Amniotic epithelial cell (primary cell): ENCODE results near the gene RPL3.

Experiments used
- DNase-seq: peaks from one replicate; pipeline ENCODE4 v3.0.0-alpha.2; 2010; ENCODE audit warnings: low read depth

The RPL3 gene

DNA sequence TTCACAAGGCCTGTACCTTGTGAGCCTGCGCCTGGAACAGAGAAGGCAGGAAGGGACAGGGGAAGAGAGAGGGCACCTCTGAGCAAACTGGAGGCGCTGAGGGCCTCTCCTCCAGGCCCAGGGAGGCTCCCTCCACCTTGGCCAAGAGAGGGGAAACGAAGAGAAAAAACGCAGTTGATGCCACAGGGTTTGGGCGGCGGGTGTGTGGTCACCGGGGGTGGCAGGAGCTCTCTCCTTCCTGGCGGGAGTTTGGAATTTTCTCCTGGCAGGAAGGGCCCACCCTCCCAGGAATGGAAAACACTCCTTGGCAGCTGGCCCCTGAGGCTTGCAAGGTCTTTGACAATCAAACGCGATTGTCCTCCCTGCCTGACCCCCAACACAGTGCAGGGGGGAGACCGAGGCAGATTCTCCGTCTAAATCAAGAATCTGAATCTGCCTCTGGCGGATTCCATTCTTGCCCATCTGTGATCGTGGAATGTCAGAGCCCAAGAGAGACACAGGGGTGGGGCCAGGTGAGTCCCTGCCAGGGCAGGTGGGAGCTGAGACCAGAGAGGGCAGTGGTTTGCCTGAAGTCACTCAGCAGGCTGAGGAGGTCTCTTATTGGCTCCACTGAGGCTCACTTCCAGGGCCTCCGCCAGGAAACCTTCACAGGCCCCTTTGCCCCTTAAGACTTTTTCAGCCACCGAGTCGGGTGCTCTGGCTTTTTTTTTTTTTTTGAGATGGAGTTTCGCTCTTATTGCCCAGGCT is 21.0 kb downstream of the RPL3 start:
- DNase-seq: no peak

DNA sequence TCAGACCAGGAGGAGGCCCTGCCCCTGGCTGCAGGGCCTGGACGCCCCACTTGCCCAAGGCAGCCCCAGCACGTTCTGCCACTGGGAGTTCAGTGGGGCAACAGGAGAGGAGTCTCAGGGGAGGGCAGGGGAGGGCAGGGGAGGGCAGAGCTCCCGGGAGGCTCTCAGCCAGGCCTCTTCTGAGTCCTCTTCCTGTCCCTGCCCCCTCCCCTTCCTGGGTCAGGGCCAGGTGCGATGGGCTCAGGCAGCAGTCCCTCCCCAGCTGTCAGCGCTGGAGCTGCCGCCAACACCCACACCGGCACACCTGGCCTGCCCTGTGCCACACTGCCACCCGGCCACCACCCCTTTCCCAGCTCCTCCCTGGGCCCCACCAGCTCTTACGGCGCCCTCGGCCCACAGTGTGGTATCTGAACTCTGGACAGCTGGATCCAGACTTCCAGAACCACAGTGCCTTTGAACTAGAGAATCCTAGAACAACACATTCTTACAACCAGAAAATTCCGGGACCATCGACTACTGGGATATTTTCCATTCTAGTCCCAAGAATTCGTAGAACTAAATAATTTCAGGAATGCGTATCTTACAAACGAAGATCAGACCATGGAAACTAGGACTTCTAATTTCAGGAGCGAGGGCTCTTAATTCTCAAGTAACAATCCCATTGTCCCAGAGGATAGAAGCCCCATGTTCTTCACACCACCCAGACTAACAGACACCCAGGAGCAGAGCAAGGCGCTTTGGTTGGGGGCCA is 21.8 kb downstream of the RPL3 start:
- DNase-seq: no peak

DNA sequence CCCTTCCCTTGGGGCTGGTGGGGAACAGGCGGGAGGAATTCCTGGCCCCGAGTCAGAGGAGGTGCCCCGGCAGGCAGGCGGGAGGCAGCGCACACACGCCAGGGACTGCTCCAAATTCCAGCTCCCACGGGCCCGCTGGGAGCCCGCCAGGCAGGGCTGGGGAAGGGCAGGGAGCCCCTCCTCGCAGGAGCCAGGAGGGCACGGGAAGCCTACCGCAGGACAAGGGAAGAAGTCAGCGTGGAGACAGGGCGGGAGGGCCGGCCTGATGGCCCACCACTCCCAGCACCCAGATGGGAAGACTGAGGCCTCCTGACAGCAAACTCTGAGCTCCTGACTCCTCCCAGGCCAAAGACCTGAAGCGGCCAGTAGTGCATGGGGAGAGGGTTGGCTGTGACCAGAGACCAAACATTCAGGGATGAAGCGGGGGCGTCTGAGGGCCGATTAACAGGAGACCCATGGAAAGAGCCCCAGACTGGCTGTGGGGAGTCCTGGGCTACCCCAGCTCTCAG is 22.4 kb downstream of the RPL3 start:
- no peak for DNase-seq

DNA sequence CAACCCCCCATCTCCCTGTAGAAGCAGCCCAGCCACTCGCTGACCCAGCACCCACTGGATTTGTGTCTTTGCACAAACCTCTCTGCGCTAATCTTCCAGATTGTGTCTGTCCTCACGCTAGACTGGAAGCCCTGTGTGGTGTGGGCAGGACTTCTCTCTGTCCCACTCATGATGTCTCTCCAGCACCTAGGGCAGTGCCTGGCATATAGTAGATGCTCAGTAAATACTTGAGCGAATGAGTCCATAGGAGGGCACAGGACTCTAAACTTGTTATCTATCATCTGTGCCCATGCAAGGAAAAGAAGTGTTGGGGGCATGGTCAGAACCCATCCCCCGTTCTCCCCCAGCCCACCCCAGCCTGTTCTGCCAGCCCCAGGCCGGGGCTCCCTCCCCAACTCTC is 22.9 kb downstream of the RPL3 start:
- DNase-seq: no peak

DNA sequence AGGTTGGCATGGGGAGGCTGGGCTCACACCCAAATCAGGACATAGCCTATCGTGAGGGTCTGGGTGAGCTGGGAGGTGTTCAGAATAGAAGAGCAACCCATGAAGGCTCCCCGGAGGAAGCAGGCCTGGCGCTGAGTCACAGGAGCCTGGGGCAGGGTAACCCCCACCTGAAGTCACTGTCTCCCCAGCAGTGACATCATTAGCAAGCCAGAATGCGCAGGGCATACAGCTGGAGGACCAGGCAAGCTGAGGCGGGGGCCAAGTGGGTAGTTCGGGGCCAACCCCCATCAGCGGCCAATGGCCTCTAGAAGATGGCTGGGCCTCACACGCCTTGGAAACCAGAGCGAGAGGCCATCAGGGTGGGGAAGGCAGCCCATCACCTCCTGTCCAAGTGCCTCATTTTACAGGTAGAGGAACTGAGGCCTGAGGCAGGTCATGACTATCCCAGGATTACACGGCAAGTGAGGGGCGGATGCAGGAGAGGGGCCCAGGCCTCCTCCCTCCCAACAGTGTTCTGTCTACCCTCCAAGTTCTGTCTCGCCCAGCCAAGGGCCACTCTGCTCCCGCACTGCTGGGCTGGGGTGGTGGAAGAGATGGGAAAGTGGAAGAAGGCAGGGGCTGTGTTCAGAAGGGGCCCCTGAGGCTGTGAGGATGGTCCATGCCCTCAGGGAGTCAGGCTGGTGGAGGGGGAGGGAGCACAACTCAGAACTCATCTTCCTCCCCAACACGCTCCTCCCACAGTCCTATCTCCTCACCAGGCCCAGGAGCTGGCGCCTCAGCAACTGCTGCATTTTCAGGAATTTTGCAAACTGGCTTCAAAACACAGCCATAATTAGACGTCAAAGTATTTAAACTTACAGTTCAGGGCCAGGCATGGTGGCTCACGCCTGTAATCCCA is 24.6 kb downstream of the RPL3 start:
- DNase-seq: no peak

DNA sequence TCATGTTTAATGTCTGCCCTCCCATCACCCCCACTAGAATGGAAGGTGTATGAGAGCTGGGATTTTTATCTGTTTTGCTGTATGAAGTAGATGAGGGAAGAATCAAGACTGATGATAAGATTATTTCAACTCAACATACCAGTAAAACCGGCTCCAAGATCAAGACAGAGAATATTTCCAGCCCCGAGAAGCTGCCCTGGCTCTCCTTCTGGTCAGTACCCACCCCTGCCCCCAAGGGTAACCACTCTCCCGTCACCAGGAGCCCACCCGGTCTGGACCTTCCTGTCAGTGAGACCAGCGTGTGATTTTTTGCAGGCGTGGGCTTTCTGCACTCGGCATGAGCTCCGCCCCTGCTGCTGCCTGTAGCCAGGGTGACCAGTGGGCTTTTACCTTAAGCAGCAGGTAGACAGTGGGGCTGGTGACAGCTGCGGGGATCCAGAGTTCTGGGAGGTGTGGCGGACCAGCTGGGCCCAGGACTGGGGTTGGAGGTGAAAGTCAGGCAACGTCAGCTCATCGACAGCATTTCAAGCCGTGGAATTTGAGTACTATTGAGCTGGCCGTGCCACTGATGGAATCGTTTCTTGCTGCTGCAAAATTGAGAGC is 25.6 kb downstream of the RPL3 start:
- no peak for DNase-seq

DNA sequence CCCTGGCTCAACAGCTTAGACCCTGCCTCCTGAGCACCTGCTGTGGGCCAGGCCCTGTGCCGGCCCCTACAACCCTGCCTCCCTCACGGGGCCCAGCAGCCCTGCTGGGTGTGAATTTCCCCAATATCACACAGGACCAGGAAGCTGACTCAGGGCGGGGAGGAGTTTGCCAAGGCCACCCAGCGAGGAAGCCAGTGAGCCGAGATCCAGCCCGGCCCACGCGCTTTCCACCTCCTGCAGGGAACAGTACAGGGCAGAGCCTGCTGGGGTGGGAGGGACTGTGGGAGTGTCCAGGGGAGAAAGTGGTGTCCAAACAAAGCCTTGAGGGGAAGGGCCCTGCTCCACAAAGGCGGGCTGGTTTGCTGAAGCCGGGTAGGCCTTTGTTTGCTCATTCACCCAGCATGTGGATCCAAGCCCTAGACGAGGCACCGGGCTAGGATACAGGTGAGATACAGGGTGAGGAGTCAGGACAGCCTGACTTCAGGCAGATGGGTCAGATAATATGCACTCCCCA is 26.8 kb downstream of the RPL3 start:
- DNase-seq: peak; percentile 96

DNA sequence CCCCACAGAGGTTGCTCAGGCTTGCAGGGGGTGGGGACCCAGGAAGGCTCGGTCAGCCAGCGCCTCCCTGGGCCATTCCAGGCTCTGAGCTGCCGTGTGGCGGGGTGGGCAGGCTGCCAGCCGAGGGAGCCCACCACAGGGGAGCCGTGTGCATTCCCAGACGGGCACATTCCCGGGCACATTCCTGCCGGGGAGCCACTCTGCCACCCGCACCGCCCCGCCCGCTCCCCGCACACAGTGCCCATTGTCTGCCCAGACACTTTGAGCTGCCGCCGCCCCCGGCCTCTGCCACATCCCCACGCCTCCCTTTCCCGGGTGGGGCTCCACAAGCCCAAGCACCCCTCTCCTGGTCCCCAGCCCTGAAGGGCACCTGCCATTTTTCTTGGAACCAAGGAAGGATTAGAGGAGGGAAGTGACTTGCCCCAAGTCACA is 27.4 kb downstream of the RPL3 start:
- no peak for DNase-seq

DNA sequence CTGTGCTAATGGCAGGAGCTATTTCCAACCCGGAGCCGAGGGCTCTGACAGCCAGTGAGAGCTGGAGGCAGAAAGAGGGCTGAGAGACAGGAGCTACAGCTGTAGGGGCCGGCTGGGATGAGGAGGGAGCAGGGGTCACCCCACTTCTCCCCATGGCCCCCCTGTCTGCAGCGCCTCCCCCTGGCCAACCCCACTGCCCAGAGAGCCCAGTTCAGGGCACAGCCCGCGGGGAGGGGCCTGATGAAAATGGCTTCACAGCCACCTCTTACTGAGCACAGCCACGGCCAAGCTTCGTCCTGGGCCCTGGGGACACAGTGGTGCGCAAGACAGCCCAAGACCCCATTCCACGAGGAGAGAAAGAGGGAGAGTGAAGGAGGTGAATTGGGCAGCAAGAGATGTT is 27.9 kb downstream of the RPL3 start:
- no peak for DNase-seq

DNA sequence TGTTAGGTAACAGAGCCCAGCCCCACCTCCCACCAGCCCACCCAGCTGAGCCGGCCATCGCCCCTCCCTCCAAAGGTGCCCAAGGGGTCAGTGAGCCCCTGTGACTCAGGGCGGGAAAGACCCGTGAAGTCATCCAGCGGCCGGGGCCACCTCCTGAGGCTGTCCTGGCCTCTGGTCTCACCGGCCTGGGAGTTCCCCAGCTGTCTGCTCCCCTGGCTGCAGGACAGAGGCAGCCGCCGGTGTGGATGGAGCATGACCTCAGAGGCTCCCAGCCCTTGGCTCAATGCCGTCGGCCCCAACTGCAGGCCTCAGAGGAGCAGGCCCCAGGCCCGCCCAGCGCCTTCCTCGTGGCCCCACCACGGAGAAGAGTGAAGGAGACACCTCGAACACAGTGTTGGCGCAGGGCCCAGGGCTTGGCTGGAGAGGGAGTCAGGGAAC is 28.7 kb downstream of the RPL3 start:
- peak; percentile 55 for DNase-seq

DNA sequence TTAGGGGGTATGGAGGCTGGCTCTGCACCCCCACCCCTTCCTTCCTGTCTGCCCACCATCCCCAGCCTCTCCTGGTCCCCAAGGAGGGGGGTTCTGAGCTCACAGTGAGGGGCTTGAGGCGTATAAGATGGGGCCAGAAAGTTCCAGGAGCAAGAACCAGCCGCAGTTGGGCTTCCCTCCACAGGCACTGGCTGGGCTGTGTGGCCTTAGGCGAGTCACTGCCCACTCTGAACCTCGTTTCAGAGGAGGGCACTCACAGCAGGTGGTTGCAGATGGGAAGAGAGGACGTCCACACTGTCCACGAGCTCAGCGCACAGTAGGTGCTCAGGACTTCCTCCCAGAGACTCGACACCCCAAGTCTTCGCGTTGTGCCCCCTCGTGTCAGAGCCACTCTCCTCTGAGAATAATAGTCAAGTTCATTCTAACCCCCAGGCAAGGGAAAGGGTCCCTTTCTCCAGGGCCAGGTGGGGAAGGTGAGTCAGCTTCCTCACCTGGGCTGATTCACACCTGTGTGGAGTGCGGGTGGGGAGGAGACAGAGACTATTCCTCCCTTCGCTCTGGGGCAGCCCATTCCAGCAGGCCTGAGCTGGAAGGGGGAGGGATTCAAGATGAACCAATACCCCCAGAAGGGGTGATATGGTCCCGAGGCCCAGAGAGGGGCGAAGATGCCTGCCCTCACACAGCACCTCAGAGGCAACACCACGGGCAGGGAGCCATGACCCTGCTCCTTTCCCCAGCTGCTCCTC is 29.3 kb downstream of the RPL3 start:
- no peak for DNase-seq

DNA sequence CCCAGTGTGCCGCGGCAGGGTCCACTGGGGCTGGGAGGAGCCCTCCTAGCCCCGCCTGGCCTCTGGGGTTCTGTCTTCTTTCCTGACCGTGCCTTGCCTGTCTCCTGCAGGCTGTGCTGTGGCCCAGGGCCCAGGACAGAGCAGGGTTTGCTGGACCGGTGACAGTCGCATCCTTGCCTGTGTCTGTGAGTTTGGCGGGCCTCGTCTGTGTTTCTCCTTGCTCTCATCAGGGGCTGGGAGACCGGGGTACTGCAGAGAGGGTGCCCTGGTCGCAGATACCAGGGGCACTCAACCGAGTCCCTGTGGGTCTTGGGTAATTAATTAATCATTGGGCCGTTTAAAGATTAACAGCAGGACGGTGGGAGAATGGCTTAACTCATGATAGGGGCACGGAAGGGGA is 29.9 kb downstream of the RPL3 start:
- no peak for DNase-seq

DNA sequence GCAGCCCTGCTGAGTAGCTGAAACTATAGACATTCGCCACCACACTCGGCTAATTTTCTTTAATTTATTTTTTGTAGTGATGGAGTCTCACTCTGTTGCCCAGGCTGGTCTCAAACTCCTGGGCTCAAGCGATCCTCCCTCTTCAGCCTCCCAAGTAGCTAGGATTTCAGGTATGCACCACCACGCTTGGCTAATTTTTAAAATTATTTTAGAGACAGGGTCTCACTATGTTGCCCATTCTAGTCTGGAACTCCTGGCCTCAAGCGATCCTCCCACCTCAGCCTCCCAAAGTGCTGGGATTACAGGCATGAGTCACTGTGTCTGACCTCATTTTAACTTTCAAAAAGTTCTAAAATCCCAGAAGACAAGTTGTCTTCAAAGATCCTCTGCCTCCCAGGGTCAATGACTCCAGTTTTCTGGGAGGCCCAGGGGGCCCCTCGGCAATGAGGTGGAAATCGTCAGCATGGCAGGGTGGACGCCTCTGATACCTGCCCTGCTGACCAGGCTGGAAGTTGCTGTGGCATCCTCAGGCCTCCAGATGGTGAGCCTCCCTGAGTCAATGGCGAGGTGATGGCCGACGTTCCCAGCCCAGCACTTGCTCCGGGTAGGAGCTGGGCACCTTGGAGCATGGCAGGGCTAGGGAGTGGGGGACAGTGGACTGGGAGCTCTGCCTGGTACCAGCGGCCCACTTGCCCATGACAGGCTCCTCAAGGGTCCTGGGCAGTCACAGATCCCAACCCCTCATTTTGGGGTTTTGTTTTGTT is 31.1 kb downstream of the RPL3 start:
- no peak for DNase-seq

DNA sequence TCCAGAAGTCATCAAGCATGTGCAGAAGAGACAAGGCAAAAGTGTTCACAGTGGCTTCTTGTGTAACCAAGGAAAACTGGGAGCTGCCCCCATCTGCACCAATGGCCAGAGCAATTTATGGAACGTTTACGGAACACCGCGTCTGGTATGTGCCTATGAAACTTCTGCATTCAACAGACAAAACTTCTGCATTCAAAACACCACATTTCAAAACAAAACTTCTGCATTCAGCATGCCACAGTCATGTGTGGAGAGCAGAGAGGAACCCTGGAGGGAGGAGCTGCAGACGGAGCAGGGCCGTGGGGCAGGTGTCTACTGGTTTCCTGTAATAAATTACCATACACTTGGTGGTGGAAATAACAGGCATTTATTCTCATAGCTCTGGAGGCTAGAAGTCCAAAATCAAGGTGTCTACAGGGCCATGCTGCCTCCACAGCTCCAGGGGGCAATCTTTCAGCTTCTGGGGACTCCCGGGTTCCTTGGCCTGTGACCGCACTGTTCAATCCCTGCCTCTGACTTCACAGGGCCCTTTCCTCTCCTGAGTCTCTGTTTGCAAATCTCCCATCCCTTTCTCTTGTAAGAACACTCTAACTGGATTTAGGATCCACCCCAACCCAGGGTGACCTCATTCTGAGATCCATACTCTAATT is 32.2 kb downstream of the RPL3 start:
- peak; percentile 73 for DNase-seq

DNA sequence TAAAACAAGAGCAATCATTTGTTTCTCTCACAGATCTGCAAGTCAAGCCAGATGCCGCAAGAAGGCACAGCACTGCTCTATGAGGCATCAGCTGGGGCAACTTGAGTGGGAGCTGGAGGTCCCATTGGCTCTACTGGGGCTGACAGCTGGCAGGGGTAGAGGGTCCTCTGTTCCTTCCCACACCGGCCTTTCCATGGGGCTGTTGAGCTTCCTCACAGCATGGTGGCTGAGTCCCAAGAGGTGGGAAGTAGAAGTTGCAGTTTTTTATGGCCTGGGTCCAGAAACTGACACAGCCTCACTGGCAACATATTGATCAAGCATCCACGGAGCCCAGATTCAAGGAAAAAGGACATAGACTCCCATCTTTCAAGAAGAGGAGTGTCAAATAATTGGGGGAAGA is 34.4 kb downstream of the RPL3 start:
- no peak for DNase-seq

DNA sequence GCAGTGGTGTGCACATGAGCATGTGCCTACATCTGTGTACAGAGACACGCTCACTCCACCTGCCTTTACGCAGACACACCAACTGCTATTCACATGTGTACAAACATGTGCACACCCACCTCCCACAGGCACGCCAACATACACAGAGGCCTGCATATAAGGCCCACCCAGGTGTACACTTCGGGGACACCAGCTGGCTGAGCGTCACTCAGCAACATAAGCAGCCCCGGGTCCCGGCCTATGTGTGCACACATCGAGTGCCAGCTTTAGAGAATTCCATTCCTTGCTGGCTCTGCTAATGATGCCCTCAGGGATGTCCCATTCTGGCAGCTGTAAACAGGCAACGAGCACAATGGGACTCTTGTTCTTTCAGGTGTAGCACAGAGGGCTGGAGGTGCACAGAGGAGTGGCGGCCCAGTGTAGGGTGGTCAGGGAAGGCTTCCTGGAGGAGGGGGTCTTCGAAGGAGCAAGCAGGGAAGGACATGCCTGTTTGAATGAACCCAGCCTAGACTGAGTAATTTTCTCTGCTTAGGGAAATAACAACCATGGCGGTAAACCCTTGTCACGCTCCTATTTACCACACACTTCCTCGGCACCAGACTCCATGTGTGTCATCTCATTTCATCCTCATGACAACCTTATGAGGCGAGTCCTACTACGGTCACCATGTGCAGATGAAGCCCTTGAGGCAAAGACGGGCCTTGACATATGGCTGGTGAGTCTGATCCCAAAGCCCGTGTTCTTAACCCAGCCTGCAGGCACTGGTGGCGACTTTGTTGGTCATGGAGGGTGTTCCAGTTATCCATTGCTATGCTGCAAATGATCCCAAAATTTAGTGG is 35.1 kb downstream of the RPL3 start:
- no peak for DNase-seq

DNA sequence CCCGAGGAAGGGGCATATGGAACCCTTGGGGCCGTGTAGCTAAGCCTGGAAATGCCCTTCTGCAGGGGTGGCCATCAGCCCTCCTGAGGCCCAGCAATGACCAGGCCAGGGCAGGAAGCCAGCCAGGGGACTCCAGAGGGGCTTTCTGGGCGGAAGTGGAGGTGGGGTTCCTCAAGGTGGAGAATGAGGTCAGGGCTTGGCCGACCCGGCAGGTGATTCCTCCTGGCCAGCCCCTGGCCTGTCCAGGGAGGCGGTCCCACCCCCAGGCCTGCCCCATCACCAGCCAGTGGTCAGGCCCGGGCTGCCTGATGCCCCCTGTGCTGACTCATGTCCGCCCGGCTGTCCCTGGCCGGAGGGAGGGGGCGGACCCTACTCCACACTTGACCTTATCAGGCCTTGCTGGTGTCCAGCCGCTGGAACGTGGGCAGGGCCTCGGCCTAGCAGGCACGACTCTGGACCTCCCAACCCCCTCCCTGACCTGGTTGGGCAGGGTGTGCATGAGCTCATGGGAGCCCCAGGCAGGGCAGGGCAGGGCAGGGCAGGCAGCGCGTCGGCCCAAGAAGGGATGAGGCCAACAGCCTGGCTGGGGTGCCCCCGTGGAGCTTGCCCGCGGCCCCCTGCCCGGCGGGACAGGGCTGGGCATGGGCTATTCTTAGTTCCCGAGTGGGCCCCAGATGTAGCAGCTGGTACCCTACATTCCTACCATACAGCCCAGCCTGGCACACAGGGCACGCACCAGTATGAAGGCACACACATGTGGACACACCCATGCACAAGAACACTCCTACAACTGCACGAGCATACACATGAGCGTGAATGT is 35.9 kb downstream of the RPL3 start:
- DNase-seq: peak; percentile 88
